Fibroblast of upper back skin (primary cell): ENCODE results near the gene NDUFC2.
A peak's percentile ranks its signal among the peaks of the same experiment; 100 is the strongest.
"Not testable (repeated sequence)": the region's sequence is repeated elsewhere in the genome, so short reads cannot be mapped to it uniquely, and the experiment has no call there.

Experiments used
- DNase-seq: peaks from one replicate; pipeline ENCODE4 v3.0.0-alpha.2; 2013

The NDUFC2 gene

GRCh38 chr11:78079232-78080083 lies at the start of gene NDUFC2:
NDUFC2 (minus strand) TSS chr11:78079862; CDS start chr11:78079744, 118 bp downstream.
- DNase-seq: peak; percentile 76

GRCh38 chr11:78127403-78127802 lies 47.7 kb upstream of the NDUFC2 start:
- DNase-seq: no peak

GRCh38 chr11:78112582-78113275 lies 33.1 kb upstream of the NDUFC2 start:
- DNase-seq: no peak

- no peak for DNase-seq
Observed at GRCh38 chr11:78111298-78111697, 31.6 kb upstream of the NDUFC2 start.

- DNase-seq: peak; percentile 26
Observed at GRCh38 chr11:78110830-78111229, 31.2 kb upstream of the NDUFC2 start.

- DNase-seq: no peak
Observed at GRCh38 chr11:78110351-78110750, 30.7 kb upstream of the NDUFC2 start.

- no peak for DNase-seq
Observed at GRCh38 chr11:78109081-78110015, 29.7 kb upstream of the NDUFC2 start.

GRCh38 chr11:78100676-78101472 lies 21.2 kb upstream of the NDUFC2 start:
- no peak for DNase-seq

- DNase-seq: no peak
Observed at GRCh38 chr11:78100261-78100660, 20.6 kb upstream of the NDUFC2 start.

- DNase-seq: no peak
Observed at GRCh38 chr11:78099666-78100065, 20.0 kb upstream of the NDUFC2 start.

- DNase-seq: no peak
Observed at GRCh38 chr11:78097666-78098385, 18.2 kb upstream of the NDUFC2 start.

- no peak for DNase-seq
Observed at GRCh38 chr11:78094250-78094649, 14.6 kb upstream of the NDUFC2 start.

GRCh38 chr11:78086521-78087074 lies 6.9 kb upstream of the NDUFC2 start:
- DNase-seq: not testable (repeated sequence)

- no peak for DNase-seq
Observed at GRCh38 chr11:78085972-78086371, 6.3 kb upstream of the NDUFC2 start.

GRCh38 chr11:78084506-78084905 lies 4.8 kb upstream of the NDUFC2 start:
- DNase-seq: not testable (repeated sequence)

- DNase-seq: no peak
Observed at GRCh38 chr11:78083021-78083420, 3.4 kb upstream of the NDUFC2 start.

GRCh38 chr11:78082146-78082545 lies 2.5 kb upstream of the NDUFC2 start:
- DNase-seq: no peak

GRCh38 chr11:78081583-78081982 lies 1.9 kb upstream of the NDUFC2 start:
- no peak for DNase-seq

- peak; percentile 36 for DNase-seq
Observed at GRCh38 chr11:78080818-78081495, 1.3 kb upstream of the NDUFC2 start.

- no peak for DNase-seq
Observed at GRCh38 chr11:78080084-78080817, 589 bp upstream of the NDUFC2 start.
